Right atrium auricular region (tissue), 2 donors: Measurements from ENCODE around the gene MED6. TPM values are rescaled to one million over a fixed set of nuclear protein-coding genes. Genes with fewer than 3 reads are reported as not detected.
A peak's percentile ranks its signal among the peaks of the same experiment; 100 is the strongest.

Source experiments
- DNase-seq: peaks from one replicate; pipeline ENCODE4 v3.0.0-alpha.2; 2019; ENCODE audit warnings: low spot score
- H3K27ac ChIP-seq, 2 donors: fragments of 200-600 bp; sonication (generic); 1 replicate in 1 of 2; 2 replicates in 1 of 2; pipeline ENCODE4 v1.5.1; 2016 to 2019
- H3K27me3 ChIP-seq, 2 donors: fragments of 200-600 bp; sonication (generic); one replicate each; pipeline versions ENCODE4 v1.5.1 to v1.6.0; 2017 to 2019
- H3K36me3 ChIP-seq: fragments of 200-600 bp; sonication (generic); one replicate; pipeline ENCODE4 v1.5.1; 2016
- H3K4me1 ChIP-seq, 2 donors: fragments of 200-600 bp; sonication (generic); one replicate each; pipeline versions ENCODE4 v1.5.1 to v1.6.0; 2017 to 2019
- H3K4me3 ChIP-seq, 2 donors: fragments of 200-600 bp; sonication (generic); 1 replicate in 1 of 2; 2 replicates in 1 of 2; pipeline ENCODE4 v1.5.1; 2017 to 2019; ENCODE audit warnings: mild to moderate bottlenecking in 1 of 2, moderate library complexity in 1 of 2
- H3K9me3 ChIP-seq, 2 donors: fragments of 200-600 bp; sonication (generic); one replicate each; pipeline ENCODE4 v1.5.1; 2019
- total RNA-seq, 2 donors: library from RNA; depleted of rRNA; stranded (reverse); fragments of >200 nt; gene quantifications; one replicate each; pipeline ENCODE4 v1.1.0, GENCODE V29; 2016
- TF ChIP-seq, protein P1 (sequence below), 2 donors: fragments of 200-600 bp; sonication (generic); IDR thresholded peaks; one replicate each; pipeline ENCODE4 v1.5.1; 2019; ENCODE audit warnings: antibody characterized with exemption in 2 of 2

MED6 gene, protein sequence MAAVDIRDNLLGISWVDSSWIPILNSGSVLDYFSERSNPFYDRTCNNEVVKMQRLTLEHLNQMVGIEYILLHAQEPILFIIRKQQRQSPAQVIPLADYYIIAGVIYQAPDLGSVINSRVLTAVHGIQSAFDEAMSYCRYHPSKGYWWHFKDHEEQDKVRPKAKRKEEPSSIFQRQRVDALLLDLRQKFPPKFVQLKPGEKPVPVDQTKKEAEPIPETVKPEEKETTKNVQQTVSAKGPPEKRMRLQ
- 10 to 100 TPM; 12.1 to 17.9 TPM for total RNA-seq

DNA sequence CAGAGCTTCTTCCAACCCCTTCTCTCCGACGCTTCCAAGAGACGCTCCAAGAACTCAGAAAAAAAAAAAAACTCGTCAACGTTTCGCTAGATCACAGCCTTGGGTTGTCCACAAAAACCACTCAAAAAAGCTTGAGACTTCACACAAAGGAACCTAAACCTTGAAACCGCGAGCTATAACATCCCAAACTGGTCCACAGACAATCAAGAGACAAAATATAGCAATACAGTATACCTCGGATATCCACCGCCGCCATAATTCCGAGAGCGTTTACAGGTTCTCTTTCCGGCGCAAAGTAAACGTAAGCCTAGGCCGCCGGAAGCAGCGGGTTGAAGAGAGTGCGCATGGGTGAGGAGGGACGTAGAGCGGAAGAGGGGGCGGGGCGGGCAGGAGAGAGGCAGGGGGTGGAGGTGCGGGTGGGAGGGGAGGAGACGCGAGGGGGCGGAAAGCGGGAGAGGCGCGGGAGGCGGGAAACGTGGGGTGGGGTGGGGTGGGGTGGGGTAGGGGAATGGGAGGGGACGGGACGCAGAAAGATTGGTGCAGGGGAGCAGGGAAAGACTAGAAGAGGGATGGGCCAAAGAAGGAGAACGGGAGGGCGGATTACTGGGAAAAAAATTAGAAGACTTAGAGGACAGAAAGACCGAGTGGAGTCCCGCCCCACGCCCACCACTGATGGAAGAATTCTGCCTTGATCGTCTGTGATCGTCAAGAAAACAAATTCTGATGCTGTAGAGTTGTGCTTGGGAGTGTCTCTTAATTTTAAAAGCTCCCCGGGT is at the start of gene MED6:
MED6 (minus strand) TSS at position 274 of the 776 bp plus-strand sequence; CDS start at position 256, 18 bp downstream.
- TF ChIP-seq, protein P1, sequence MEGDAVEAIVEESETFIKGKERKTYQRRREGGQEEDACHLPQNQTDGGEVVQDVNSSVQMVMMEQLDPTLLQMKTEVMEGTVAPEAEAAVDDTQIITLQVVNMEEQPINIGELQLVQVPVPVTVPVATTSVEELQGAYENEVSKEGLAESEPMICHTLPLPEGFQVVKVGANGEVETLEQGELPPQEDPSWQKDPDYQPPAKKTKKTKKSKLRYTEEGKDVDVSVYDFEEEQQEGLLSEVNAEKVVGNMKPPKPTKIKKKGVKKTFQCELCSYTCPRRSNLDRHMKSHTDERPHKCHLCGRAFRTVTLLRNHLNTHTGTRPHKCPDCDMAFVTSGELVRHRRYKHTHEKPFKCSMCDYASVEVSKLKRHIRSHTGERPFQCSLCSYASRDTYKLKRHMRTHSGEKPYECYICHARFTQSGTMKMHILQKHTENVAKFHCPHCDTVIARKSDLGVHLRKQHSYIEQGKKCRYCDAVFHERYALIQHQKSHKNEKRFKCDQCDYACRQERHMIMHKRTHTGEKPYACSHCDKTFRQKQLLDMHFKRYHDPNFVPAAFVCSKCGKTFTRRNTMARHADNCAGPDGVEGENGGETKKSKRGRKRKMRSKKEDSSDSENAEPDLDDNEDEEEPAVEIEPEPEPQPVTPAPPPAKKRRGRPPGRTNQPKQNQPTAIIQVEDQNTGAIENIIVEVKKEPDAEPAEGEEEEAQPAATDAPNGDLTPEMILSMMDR (IDR thresholded peaks at IDR 0.05) = no peak
- H3K27me3 ChIP-seq = no peaks in the 10 kb centered on the region
- DNase-seq = peak; percentile 91
- peaks cover 13% of the 10 kb centered on the region for H3K36me3 ChIP-seq
- H3K9me3 ChIP-seq = no peaks in the 10 kb centered on the region
- H3K4me1 ChIP-seq = peaks cover 0 to 16% of the 10 kb centered on the region in 2 donors
- H3K4me3 ChIP-seq = peak within 1 kb of the TSS; percentile 66
- peak within 1 kb of the TSS; percentile 61 to 66 for H3K27ac ChIP-seq

DNA sequence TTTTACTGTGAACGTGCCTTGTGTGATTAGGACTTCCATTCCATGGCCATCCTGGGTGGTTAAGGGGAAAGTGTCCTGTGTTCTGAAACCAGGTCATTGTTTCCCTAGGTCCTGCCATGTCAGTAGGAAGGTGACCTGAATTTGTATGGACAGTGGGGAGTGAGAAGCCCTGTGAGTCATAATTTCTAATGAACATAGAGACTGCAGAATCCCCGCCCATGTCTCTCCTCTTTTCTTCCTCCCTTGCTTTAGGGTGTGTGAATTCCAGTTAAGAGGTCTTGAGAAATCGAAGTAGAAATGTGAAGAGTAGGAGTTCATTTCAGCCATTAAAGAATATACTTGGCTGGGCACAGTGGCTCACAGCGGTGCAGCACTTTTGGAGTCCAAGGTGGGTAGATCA is 49.3 kb upstream of the MED6 start:
- Histone ChIP-seq H3K36me3 (no peaks in the 10 kb centered on the region), H3K4me1 (no peaks in the 10 kb centered on the region), H3K4me3 (no peak overlapping the region), H3K27ac (no peak overlapping the region), H3K27me3 (no peaks in the 10 kb centered on the region), H3K9me3 (no peaks in the 10 kb centered on the region)
- no peak for DNase-seq
- TF ChIP-seq, protein P1 (IDR thresholded peaks at IDR 0.05) = no peak

DNA sequence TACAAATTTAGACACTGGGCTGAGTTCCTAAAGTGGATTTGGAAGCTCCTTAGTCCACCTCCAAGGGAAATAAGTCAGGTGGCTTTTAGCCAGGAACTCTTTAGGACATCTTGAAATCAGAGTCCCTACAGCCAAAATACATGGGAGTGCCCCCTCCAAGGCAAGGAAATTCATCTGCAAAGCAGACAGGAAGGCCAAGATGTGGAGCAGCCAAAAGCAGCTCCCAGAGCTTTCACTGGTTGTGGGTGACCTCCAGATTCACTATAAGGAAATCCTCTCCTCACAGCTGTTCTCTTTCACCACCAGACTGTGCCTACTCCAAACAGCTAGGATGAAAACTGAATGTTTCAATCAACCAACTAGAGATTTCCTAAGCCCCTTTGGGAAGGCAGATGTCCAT is 47.9 kb upstream of the MED6 start:
- H3K9me3 ChIP-seq = no peaks in the 10 kb centered on the region
- H3K27me3 ChIP-seq = no peaks in the 10 kb centered on the region
- no peak overlapping the region for H3K27ac ChIP-seq
- DNase-seq = no peak
- no peak overlapping the region for H3K4me3 ChIP-seq
- peaks cover 0 to 2% of the 10 kb centered on the region in 2 donors for H3K4me1 ChIP-seq
- TF ChIP-seq, protein P1 (IDR thresholded peaks at IDR 0.05) = no peak
- no peaks in the 10 kb centered on the region for H3K36me3 ChIP-seq

DNA sequence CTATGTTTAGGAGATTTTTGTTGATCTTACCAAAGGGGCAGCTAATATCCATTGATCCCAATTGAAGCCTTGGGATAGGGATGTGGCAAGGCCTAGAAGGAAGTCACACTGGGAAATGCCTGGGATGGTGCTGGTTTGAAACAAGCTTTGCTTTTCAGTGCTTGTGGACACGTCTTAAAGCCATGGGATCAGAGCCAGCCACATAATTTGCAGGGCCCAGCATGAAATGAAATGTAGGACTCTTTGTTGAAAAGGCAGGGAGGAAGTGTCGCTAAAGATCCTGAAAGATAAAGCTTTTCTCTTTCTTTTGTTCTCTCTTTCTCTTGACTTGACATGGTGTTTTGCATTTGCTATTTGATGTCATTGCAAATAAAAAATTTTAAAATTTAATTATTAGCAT is 46.2 kb upstream of the MED6 start:
- no peak overlapping the region for H3K4me3 ChIP-seq
- TF ChIP-seq, protein P1 (IDR thresholded peaks at IDR 0.05) = no peak
- H3K9me3 ChIP-seq = no peaks in the 10 kb centered on the region
- peaks cover 0 to 14% of the 10 kb centered on the region in 2 donors for H3K4me1 ChIP-seq
- no peak for DNase-seq
- H3K27me3 ChIP-seq = no peaks in the 10 kb centered on the region
- H3K27ac ChIP-seq = no peak overlapping the region
- H3K36me3 ChIP-seq = no peaks in the 10 kb centered on the region

DNA sequence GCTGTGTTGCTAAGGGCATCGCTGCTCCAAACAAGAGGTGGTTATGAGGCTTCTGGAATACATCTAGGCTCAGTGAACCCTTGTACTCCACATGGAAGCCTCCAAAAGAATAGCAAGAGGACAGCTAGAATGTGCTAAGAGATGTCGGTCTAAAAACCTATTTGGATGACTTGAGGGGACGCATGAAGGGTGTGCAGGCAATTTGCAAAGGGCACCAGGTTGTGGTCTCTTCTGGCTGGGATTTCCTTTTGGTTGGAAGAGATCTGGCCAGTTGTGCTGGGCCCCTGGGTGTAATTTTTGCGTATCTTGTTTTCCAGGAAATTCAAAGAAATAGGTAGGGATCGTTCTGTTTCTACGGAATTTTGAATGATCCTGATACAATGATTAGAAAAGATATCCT is 45.4 kb upstream of the MED6 start:
- H3K27me3 ChIP-seq = no peaks in the 10 kb centered on the region
- DNase-seq = no peak
- H3K36me3 ChIP-seq = no peaks in the 10 kb centered on the region
- H3K4me3 ChIP-seq = no peak overlapping the region
- peaks cover 0 to 20% of the 10 kb centered on the region in 2 donors for H3K4me1 ChIP-seq
- no peak overlapping the region for H3K27ac ChIP-seq
- TF ChIP-seq, protein P1 (IDR thresholded peaks at IDR 0.05) = no peak
- no peaks in the 10 kb centered on the region for H3K9me3 ChIP-seq
